GM23338 (cell line): Measurements from ENCODE around the gene C6orf47. TPM values are rescaled to one million over a fixed set of nuclear protein-coding genes. Genes with fewer than 3 reads are reported as not detected.

ENCODE experiments used
- CREB1 ChIP-seq: fragments of 250-450 bp; sonication (Bioruptor Pico); IDR thresholded peaks from 2 replicates; pipeline ENCODE4 v1.5.0; 2020; ENCODE audit warnings: low read depth, mild to moderate bottlenecking, moderate library complexity
- EZH2 ChIP-seq: fragments of 200-600 bp; sonication (generic); IDR thresholded peaks from one replicate; pipeline ENCODE4 v1.8.0; 2017; ENCODE audit warnings: antibody characterized with exemption, mild to moderate bottlenecking, low read depth; ENCODE audit not compliant: unreplicated experiment
- EZH2phosphoT487 ChIP-seq: fragments of 200-600 bp; sonication (generic); IDR thresholded peaks from one replicate; pipeline ENCODE4 v1.8.1; 2018; ENCODE audit warnings: antibody characterized with exemption; ENCODE audit not compliant: unreplicated experiment
- NANOG ChIP-seq: IDR thresholded peaks from 2 replicates; pipeline ENCODE4 v1.6.1; 2016; ENCODE audit warnings: antibody characterized with exemption, borderline replicate concordance
- POLR2AphosphoS5 ChIP-seq: IDR thresholded peaks from 2 replicates; pipeline ENCODE4 v1.6.1; 2016; ENCODE audit warnings: antibody characterized with exemption, low read depth
- STAT1 ChIP-seq: IDR thresholded peaks from one replicate; pipeline ENCODE4 v1.6.1; 2016; ENCODE audit warnings: antibody characterized with exemption; ENCODE audit not compliant: unreplicated experiment
- ZNF114 ChIP-seq: fragments of 250-450 bp; sonication (Bioruptor Pico); IDR thresholded peaks from 2 replicates; pipeline ENCODE4 v1.5.0; 2020; ENCODE audit warnings: mild to moderate bottlenecking, moderate library complexity
- ZNF331 ChIP-seq: fragments of 250-450 bp; sonication (Bioruptor Pico); IDR thresholded peaks from 2 replicates; pipeline ENCODE4 v1.5.0; 2020; ENCODE audit warnings: low read depth, mild to moderate bottlenecking, moderate library complexity
- ZNF462 ChIP-seq: fragments of 250-450 bp; sonication (Bioruptor Pico); IDR thresholded peaks from 2 replicates; pipeline ENCODE4 v1.5.0; 2020; ENCODE audit warnings: mild to moderate bottlenecking, moderate library complexity
- polyA plus RNA-seq: library from polyadenylated mRNA; unstranded; fragments of >200 nt; fragmentation: Nextera tagmentation; extraction: Ambion mirVana; gene quantifications from 2 replicates; pipeline ENCODE4 v1.2.1, GENCODE V29; 2016
- total RNA-seq: library from RNA; depleted of rRNA; stranded (reverse); fragments of >200 nt; shearing (Covaris generic); gene quantifications from 2 replicates; pipeline ENCODE4 v1.2.3, GENCODE V29; 2014
- TF ChIP-seq, protein P1 (sequence below), 2 experiments: fragments of 200-600 bp in 1 of 2; sonication (generic) in 1 of 2; conservative IDR thresholded peaks; 2 replicates each; pipeline versions ENCODE4 v1.5.1 to v1.6.1; 2016 to 2017; ENCODE audit warnings: antibody characterized with exemption in 2 of 2, low read depth in 2 of 2, mild to moderate bottlenecking in 2 of 2, moderate library complexity in 1 of 2
- TF ChIP-seq, protein P2 (sequence below): IDR thresholded peaks from 2 replicates; pipeline ENCODE4 v1.6.1; 2016; ENCODE audit warnings: antibody characterized with exemption

Gene C6orf47
- total and polyA plus RNA-seq, 2 experiments from 2014 or later, result 9.4 to 12.8 TPM

DNA sequence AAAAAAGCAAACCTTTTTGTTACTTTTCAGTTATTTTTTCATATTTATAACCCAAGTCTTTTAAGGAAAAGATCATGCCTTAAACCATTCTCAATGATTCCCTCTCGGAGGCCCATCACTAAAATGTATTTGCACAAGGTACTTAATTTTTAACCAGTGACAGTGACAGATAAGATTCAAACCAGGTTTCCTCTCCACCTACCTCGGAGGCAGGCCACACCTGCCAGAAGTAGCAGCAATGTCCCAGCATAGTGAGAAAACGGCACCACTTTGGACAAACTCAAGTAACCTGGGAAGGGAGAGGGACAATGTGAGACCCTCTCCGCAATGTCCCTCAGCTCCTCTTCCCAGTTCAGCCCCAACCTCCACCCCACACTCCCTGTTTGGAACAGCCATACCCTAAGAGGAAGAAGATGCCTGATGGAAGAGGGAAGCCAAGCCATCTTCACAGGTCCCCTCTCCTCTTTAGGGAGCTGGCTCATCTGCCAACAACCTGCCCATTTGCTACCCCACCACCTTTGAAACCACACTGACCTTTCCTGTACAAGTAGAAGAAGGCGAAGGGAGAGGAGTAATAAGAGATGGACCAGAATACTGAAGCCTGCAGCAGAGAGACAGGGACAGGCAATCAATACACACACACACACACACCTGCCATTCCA is 40.3 kb upstream of the C6orf47 start (continued):
- TF ChIP-seq ZNF462 (CRISPR knock-in tag) (no peak), POLR2AphosphoS5 (no peak), ZNF331 (no peak), ZNF114 (no peak), CREB1 (CRISPR knock-in tag) (no peak), STAT1 (no peak), NANOG (no peak), EZH2 (no peak), EZH2phosphoT487 (no peak)
- TF ChIP-seq, protein P1, sequence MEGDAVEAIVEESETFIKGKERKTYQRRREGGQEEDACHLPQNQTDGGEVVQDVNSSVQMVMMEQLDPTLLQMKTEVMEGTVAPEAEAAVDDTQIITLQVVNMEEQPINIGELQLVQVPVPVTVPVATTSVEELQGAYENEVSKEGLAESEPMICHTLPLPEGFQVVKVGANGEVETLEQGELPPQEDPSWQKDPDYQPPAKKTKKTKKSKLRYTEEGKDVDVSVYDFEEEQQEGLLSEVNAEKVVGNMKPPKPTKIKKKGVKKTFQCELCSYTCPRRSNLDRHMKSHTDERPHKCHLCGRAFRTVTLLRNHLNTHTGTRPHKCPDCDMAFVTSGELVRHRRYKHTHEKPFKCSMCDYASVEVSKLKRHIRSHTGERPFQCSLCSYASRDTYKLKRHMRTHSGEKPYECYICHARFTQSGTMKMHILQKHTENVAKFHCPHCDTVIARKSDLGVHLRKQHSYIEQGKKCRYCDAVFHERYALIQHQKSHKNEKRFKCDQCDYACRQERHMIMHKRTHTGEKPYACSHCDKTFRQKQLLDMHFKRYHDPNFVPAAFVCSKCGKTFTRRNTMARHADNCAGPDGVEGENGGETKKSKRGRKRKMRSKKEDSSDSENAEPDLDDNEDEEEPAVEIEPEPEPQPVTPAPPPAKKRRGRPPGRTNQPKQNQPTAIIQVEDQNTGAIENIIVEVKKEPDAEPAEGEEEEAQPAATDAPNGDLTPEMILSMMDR (conservative IDR thresholded peaks at IDR 0.05; ENCODE audit: low read depth in 2 of 2), result no peak
- TF ChIP-seq, protein P2, sequence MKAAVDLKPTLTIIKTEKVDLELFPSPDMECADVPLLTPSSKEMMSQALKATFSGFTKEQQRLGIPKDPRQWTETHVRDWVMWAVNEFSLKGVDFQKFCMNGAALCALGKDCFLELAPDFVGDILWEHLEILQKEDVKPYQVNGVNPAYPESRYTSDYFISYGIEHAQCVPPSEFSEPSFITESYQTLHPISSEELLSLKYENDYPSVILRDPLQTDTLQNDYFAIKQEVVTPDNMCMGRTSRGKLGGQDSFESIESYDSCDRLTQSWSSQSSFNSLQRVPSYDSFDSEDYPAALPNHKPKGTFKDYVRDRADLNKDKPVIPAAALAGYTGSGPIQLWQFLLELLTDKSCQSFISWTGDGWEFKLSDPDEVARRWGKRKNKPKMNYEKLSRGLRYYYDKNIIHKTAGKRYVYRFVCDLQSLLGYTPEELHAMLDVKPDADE, result no peak
